ENCODE measurements around the gene NBPF9. TPM values are rescaled to one million over a fixed set of nuclear protein-coding genes. Genes with fewer than 3 reads are reported as not detected.
"Not testable (repeated sequence)": the region's sequence is repeated elsewhere in the genome, so short reads cannot be mapped to it uniquely, and the experiment has no call there.

Gene NBPF9
- total RNA-seq, 1 donor from 2014 or later, result 17.2 TPM

- H3K4me3 ChIP-seq; intact Hi-C loops (cut with DNase I); H3K27me3 ChIP-seq; H3K4me1 ChIP-seq; H3K27ac ChIP-seq; H3K9me3 ChIP-seq; DNase-seq (ENCODE audit: extremely low spot score in 2 of 2); H3K36me3 ChIP-seq: not testable (repeated sequence)
Observed at GRCh38 chr1:149093155-149093554, 10.2 kb downstream of the NBPF9 start.

DNA sequence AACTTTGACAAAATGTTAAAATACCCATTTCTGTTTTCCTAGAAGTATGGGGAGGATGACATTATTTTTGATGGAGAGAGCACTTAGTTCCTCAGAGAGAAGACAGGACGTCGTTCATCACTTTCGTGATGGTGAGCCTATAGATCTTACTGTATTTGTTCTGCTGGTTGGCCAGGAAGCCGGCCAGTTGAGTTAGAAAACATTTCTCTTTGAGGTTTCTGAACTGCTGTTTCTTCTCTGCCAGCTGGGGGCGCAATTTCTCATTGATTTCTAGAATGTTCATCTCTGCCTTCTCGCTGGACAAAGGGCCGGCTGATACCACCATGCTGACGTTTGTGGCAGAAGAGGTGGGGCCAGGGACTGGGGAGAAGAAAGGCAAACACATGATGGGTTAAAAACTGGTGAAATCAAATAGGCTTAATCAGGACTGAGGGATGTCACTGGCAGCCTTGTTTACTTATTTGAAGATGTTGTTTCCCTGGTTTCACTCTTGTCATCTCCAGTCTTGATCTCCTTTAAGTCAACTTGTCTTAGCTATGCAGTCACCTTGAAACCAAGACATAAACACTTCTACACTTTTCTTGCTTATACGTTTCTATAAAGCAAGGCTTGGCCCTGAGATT is 27.7 kb downstream of the NBPF9 start:
- H3K9me3 ChIP-seq; H3K4me1 ChIP-seq; H3K36me3 ChIP-seq; H3K4me3 ChIP-seq; H3K27ac ChIP-seq; H3K27me3 ChIP-seq; DNase-seq (ENCODE audit: extremely low spot score in 2 of 2); intact Hi-C loops (cut with DNase I): not testable (repeated sequence)

GRCh38 chr1:149064611-149065010 is 38.7 kb downstream of the NBPF9 start:
- DNase-seq (ENCODE audit: extremely low spot score in 2 of 2); H3K4me3 ChIP-seq; H3K27me3 ChIP-seq; H3K4me1 ChIP-seq; H3K36me3 ChIP-seq; intact Hi-C loops (cut with DNase I); H3K27ac ChIP-seq; H3K9me3 ChIP-seq: not testable (repeated sequence)

DNA sequence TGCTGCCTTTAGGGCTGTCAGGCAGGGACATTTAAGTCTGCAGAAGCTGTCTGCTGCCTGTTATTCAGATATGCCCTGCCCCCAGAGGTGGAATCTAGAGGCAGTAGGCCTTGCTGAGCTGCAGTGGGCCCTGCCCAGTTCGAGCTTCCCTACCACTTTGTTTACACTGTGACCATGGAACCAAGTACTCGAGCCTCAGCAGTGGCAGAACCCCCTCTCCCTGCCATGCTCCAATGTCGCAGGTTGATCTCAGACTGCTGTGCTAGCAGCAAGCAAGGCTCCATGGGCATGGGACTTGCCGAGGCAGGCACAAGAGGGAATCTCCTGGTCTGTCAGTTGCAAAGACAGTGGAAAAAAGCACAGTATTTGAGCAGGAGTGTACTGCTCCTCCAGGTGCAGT is 60.3 kb downstream of the NBPF9 start:
- H3K4me3 ChIP-seq; H3K36me3 ChIP-seq; H3K4me1 ChIP-seq; H3K27me3 ChIP-seq; DNase-seq (ENCODE audit: extremely low spot score in 2 of 2); intact Hi-C loops (cut with DNase I); H3K9me3 ChIP-seq; H3K27ac ChIP-seq: not testable (repeated sequence)

DNA sequence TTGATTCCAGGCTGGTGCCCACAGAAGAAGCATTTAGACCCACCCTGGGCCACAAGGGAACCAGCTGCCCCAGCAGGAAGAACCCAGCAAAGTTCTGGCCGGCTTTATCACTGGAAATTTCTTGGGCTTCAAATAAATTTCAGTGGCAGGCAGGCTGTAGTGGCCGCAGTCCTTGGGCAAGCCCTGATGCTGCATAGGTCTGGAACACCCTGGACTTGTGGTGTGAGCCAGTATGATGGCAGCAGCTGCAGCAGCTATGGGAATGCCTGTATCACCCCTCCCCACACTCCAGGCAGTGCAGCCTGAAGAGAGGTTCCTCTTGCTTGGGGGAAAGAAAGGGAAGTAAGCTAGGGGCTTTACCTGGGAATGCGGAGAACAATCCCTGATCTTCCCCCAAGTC is 69.4 kb downstream of the NBPF9 start:
- H3K36me3 ChIP-seq; H3K27me3 ChIP-seq; H3K4me3 ChIP-seq; H3K27ac ChIP-seq; H3K9me3 ChIP-seq; intact Hi-C loops (cut with DNase I); DNase-seq (ENCODE audit: extremely low spot score in 2 of 2); H3K4me1 ChIP-seq: not testable (repeated sequence)

DNA sequence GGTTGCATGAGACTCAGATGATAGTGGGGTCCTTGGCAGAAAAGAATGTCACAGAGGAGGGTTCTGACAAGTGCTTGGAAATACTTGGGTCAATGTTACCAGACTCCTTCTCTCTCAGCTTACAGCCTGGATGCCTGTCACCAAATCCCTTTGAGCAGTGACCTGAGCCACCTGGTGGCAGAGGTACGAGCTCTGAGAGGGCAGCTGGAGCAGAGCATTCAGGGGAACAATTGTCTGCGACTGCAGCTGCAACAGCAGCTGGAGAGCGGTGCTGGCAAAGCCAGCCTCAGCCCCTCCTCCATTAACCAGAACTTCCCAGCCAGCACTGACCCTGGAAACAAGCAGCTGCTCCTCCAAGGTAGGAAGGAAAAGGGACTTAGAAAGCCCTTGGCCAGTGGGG is 79.0 kb downstream of the NBPF9 start:
- H3K4me1 ChIP-seq; H3K27ac ChIP-seq; H3K4me3 ChIP-seq; intact Hi-C loops (cut with DNase I); H3K9me3 ChIP-seq; DNase-seq (ENCODE audit: extremely low spot score in 2 of 2); H3K36me3 ChIP-seq; H3K27me3 ChIP-seq: not testable (repeated sequence)

GRCh38 chr1:149018577-149018976 is 84.8 kb downstream of the NBPF9 start:
- H3K4me1 ChIP-seq; intact Hi-C loops (cut with DNase I); H3K9me3 ChIP-seq; DNase-seq (ENCODE audit: extremely low spot score in 2 of 2); H3K27ac ChIP-seq; H3K4me3 ChIP-seq; H3K27me3 ChIP-seq; H3K36me3 ChIP-seq: not testable (repeated sequence)

- H3K27ac ChIP-seq; H3K4me3 ChIP-seq; H3K9me3 ChIP-seq; H3K36me3 ChIP-seq; H3K4me1 ChIP-seq; H3K27me3 ChIP-seq; intact Hi-C loops (cut with DNase I): not testable (repeated sequence)
- DNase-seq (ENCODE audit: extremely low spot score in 2 of 2), result peak in 1 of 2 donors; percentile 4
Observed at GRCh38 chr1:149016626-149017025, 86.7 kb downstream of the NBPF9 start.

DNA sequence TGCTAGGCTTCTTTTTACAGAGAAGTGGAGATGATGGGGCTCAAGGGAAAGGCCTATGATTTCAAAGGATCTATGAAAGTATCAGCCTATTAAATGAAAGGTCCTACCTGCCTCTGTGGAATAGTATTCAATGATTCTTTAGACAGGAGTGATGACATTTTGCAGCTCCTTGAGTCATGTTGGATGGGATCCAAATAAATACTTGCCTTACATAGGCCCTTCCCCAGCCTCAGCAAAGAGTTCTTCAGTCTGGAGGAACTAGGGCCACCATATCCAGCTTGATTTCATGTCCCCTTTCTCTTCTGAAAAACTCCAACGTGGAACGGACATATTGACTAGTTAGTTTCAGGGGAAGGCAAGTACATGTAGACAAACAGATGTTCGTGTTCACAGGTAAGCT is 87.8 kb downstream of the NBPF9 start:
- H3K27me3 ChIP-seq; intact Hi-C loops (cut with DNase I); H3K9me3 ChIP-seq; H3K4me1 ChIP-seq; DNase-seq (ENCODE audit: extremely low spot score in 2 of 2); H3K27ac ChIP-seq; H3K4me3 ChIP-seq; H3K36me3 ChIP-seq: not testable (repeated sequence)

GRCh38 chr1:149013513-149013912 is 89.8 kb downstream of the NBPF9 start:
- H3K36me3 ChIP-seq; H3K4me3 ChIP-seq; H3K9me3 ChIP-seq; H3K27ac ChIP-seq; H3K27me3 ChIP-seq; H3K4me1 ChIP-seq; intact Hi-C loops (cut with DNase I); DNase-seq (ENCODE audit: extremely low spot score in 2 of 2): not testable (repeated sequence)

- not testable (repeated sequence) for H3K27me3 ChIP-seq
Observed at GRCh38 chr1:149012599-149012998, 90.8 kb downstream of the NBPF9 start.

GRCh38 chr1:149009761-149010160 is 93.6 kb downstream of the NBPF9 start:
- DNase-seq (ENCODE audit: extremely low spot score in 2 of 2); H3K27ac ChIP-seq; H3K36me3 ChIP-seq; intact Hi-C loops (cut with DNase I); H3K9me3 ChIP-seq; H3K27me3 ChIP-seq; H3K4me1 ChIP-seq; H3K4me3 ChIP-seq: not testable (repeated sequence)

More at GRCh38 chr1:149012599-149012998, 90.8 kb downstream of the NBPF9 start:
- H3K36me3 ChIP-seq; H3K9me3 ChIP-seq; H3K4me3 ChIP-seq; H3K27ac ChIP-seq; intact Hi-C loops (cut with DNase I); DNase-seq (ENCODE audit: extremely low spot score in 2 of 2); H3K4me1 ChIP-seq: not testable (repeated sequence)

GRCh38 chr1:149008769-149009168 is 94.6 kb downstream of the NBPF9 start:
- DNase-seq (ENCODE audit: extremely low spot score in 2 of 2); H3K27me3 ChIP-seq; H3K4me1 ChIP-seq; H3K36me3 ChIP-seq; H3K27ac ChIP-seq; intact Hi-C loops (cut with DNase I); H3K9me3 ChIP-seq; H3K4me3 ChIP-seq: not testable (repeated sequence)

DNA sequence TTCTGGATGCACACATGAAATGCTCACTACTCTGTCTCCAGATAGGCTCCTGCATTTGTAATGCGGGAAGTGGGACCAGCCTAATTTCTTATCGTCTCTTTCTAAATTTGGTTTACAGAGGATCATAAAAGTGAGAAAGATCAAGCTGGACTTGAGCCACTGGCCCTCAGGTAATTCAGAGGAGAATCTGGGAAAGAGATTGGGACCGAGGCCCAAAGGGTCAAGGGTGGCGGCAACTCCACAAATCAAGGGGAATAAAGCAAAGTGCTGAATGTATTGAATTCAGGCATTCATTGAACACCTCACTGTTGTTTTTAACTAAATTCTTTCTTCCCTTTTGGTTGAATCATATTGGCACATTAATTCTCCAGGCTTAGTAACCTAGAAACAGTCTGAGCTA is 95.0 kb downstream of the NBPF9 start:
- H3K27ac ChIP-seq; H3K36me3 ChIP-seq; DNase-seq (ENCODE audit: extremely low spot score in 2 of 2); H3K4me1 ChIP-seq; H3K4me3 ChIP-seq; H3K27me3 ChIP-seq; intact Hi-C loops (cut with DNase I); H3K9me3 ChIP-seq: not testable (repeated sequence)
